ENCODE data around the gene GRM7.

GRM7 gene

DNA sequence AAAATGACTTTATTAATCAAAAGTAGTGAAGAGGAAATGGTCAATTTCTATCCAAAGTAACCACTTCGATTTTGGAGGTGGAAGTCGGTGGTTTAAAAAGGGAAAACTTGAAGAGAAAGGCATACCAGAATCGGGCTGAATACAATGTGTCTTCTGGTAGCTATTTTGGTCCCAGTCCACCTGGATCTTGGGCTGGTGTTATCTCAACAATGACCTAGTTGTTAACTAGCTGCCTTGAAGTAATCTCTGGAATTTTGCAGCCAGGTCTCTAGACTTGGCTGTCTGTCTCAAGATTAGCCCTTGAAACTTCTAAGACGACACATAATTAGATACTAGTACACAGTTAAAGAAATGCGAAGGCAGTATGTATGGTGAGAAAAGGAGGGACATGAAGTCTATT is 409.8 kb downstream of the GRM7 start:
- TF ChIP-seq, protein P1, sequence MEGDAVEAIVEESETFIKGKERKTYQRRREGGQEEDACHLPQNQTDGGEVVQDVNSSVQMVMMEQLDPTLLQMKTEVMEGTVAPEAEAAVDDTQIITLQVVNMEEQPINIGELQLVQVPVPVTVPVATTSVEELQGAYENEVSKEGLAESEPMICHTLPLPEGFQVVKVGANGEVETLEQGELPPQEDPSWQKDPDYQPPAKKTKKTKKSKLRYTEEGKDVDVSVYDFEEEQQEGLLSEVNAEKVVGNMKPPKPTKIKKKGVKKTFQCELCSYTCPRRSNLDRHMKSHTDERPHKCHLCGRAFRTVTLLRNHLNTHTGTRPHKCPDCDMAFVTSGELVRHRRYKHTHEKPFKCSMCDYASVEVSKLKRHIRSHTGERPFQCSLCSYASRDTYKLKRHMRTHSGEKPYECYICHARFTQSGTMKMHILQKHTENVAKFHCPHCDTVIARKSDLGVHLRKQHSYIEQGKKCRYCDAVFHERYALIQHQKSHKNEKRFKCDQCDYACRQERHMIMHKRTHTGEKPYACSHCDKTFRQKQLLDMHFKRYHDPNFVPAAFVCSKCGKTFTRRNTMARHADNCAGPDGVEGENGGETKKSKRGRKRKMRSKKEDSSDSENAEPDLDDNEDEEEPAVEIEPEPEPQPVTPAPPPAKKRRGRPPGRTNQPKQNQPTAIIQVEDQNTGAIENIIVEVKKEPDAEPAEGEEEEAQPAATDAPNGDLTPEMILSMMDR (conservative IDR thresholded peaks at IDR 0.05; ENCODE audit: low read depth, low read length), result no peak
- H3K4me3 ChIP-seq (ENCODE audit: low read length), result no peak overlapping the region
- no peak for DNase-seq (ENCODE audit: low read depth)

DNA sequence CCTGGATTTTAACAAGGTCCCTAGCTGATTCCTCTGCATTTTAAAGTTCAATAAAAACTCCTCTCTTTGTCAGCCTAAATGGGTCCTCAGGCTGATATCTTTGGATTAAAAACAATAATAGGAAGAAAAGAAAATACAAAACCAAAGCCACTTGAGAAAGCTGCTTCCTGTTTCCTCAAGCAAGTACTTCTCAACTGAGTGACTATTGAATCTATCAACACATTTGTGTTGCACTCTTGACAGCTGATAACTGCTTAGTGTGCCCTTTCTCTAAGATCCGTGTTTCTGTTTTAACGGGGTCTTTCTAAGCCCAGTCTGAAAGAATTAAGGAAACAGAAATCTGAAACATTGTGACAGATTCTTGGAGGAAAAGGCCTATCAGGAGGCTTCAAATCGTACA is 410.7 kb downstream of the GRM7 start:
- DNase-seq (ENCODE audit: low read depth), result no peak
- TF ChIP-seq, protein P1 (conservative IDR thresholded peaks at IDR 0.05; ENCODE audit: low read depth, low read length), result no peak
- H3K4me3 ChIP-seq (ENCODE audit: low read length), result no peak overlapping the region

DNA sequence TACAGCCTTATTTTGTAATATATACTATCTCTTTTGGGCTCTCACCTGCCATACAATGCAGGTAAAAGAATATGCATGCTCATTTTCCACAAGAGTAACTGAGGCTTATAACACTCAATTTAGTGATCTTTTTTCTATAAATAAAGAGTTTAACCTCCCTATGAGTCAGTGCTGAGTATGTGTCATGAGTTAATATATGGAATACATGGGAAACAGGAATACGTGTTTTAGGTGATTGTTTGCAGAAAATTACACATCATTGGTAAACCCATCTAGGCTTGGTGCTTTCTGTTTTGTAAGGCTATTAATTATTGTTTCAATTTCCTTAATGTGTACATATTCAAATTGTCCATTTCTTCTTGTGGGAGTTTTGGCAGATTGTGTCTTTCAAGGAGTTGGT is 411.3 kb downstream of the GRM7 start:
- TF ChIP-seq, protein P1 (conservative IDR thresholded peaks at IDR 0.05; ENCODE audit: low read depth, low read length), result no peak
- DNase-seq (ENCODE audit: low read depth), result no peak
- no peak overlapping the region for H3K4me3 ChIP-seq (ENCODE audit: low read length)

DNA sequence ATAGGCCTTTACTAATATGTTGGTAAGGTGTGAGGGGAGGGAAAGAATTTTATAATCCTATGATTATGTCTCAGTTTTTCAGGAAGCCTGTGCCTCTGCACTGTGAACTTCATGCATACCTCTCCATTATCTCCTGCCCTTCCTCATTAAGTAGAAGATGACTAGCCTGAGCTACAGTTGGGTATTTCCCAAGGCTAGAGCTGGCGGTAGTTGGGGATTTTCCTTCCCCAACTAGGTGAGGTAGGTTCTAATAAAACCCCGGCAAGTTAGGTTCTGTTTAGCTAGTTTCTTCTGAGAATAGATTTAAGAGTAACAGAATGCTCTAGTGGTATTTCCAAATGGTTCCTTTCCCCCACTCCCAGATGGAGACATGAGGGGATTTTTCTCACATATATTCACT is 414.5 kb downstream of the GRM7 start:
- no peak for DNase-seq (ENCODE audit: low read depth)
- TF ChIP-seq, protein P1 (conservative IDR thresholded peaks at IDR 0.05; ENCODE audit: low read depth, low read length), result no peak

DNA sequence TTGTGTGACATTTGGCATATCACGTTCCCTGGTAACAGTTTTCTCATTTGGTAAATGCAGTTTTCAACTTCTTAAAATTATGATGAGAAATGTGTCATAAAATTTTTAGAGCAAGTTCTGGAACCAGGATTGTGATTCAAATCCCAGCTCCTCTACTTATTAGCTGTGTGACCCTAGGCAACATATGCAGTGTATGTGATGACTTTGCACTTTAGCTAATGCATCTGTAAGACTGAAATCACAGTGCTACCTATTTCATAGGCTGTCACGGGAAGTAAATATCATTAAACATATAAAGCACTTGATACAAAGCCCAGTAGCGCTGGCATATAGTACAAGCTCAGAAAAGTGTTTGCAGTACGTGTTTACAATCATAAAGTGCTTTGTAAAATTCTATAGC is 419.4 kb downstream of the GRM7 start:
- TF ChIP-seq, protein P1 (conservative IDR thresholded peaks at IDR 0.05; ENCODE audit: low read depth, low read length), result no peak
- no peak overlapping the region for H3K4me3 ChIP-seq (ENCODE audit: low read length)

More for the DNA sequence above, 414.5 kb downstream of the GRM7 start:
- H3K4me3 ChIP-seq (ENCODE audit: low read length), result no peak overlapping the region

DNA sequence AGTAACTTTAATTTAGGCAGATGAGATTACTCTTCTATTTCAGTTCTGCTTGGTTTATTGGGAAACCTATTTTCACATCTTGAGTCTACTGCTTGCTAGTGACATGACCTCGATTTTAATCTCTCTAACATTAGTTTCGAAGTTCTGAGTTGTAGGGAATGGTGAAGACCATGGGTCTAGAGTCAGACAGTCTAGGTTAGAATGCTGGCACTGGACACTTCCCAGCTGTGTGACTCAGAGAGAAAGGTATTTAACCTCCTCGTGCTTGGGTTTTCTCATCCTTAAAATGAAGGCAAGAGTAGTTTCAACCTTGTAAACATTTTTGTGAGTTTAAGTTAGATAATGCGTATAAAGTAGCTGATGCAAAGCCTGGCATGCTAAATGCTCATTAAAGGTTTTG is 422.1 kb downstream of the GRM7 start:
- no peak overlapping the region for H3K4me3 ChIP-seq (ENCODE audit: low read length)
- no peak for DNase-seq (ENCODE audit: low read depth)
- TF ChIP-seq, protein P1 (conservative IDR thresholded peaks at IDR 0.05; ENCODE audit: low read depth, low read length), result no peak

More for the DNA sequence above, 419.4 kb downstream of the GRM7 start:
- DNase-seq (ENCODE audit: low read depth), result no peak

DNA sequence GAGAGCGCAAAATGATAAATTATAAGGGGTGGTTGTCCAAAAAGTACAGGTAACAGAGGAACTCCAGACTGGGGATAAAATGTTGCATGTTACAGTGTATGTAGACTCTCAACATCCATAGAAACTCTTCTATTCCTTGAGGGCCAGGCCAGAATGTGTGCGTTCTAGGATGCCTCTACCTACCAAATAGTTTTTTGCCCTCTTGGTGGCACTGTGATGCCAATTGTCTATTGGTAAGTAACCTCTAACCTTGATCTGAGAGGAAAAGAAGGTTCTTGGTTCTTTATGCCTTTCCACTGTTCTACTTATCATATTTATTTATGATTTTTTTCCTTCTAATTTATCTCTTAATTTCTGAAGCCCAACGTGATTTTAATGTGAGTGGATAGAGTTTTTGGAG is 424.6 kb downstream of the GRM7 start:
- no peak overlapping the region for H3K4me3 ChIP-seq (ENCODE audit: low read length)
- no peak for DNase-seq (ENCODE audit: low read depth)
- TF ChIP-seq, protein P1 (conservative IDR thresholded peaks at IDR 0.05; ENCODE audit: low read depth, low read length), result no peak
